Cortex of kidney (tissue), 1 donor: Measurements from ENCODE around the gene KLK10.

Experiments
- DNase-seq: peaks from one replicate; lab custom pipeline; 2025; lab: John Stamatoyannopoulos, UW

KLK10 gene

GRCh38 chr19:51019544-51019925, at the start of gene KLK10:
Gene KLK10, minus strand, starts transcription at chr19:51019709. Its CDS starts 579 bp downstream, at chr19:51019130.
- DNase-seq: no peak

- no peak for DNase-seq
Observed at GRCh38 chr19:51066393-51067186, 47.1 kb upstream of the KLK10 start.

- DNase-seq: no peak
Observed at GRCh38 chr19:51065221-51065960, 45.9 kb upstream of the KLK10 start.

GRCh38 chr19:51064534-51065220, 45.2 kb upstream of the KLK10 start, which contains the start of gene KLK13:
Gene KLK13, minus strand, starts transcription at chr19:51065092. Its CDS starts 25 bp downstream, at chr19:51065067.
- no peak for DNase-seq

GRCh38 chr19:51063664-51064063, 44.2 kb upstream of the KLK10 start:
- DNase-seq: no peak

GRCh38 chr19:51060973-51061372, 41.5 kb upstream of the KLK10 start:
- DNase-seq: no peak

- DNase-seq: no peak
Observed at GRCh38 chr19:51060336-51060735, 40.8 kb upstream of the KLK10 start.

GRCh38 chr19:51059715-51060114, 40.2 kb upstream of the KLK10 start:
- no peak for DNase-seq

GRCh38 chr19:51055866-51056265, 36.4 kb upstream of the KLK10 start:
- no peak for DNase-seq

- no peak for DNase-seq
Observed at GRCh38 chr19:51047031-51047335, 27.5 kb upstream of the KLK10 start.

- DNase-seq: no peak
Observed at GRCh38 chr19:51044327-51044726, 24.8 kb upstream of the KLK10 start.

- DNase-seq: no peak
Observed at GRCh38 chr19:51043497-51043896, 24.0 kb upstream of the KLK10 start.

GRCh38 chr19:51040151-51040550, 20.6 kb upstream of the KLK10 start:
- no peak for DNase-seq

GRCh38 chr19:51036519-51036918, 17.0 kb upstream of the KLK10 start:
- DNase-seq: no peak

GRCh38 chr19:51034704-51035103, 15.2 kb upstream of the KLK10 start, which contains the start of gene KLK12:
Gene KLK12, minus strand, starts transcription at chr19:51035002. Its CDS starts 381 bp downstream, at chr19:51034621.
- DNase-seq: no peak

GRCh38 chr19:51031880-51032225, 12.3 kb upstream of the KLK10 start:
- DNase-seq: no peak

GRCh38 chr19:51031220-51031879, 11.8 kb upstream of the KLK10 start:
- no peak for DNase-seq

GRCh38 chr19:51030631-51031030, 11.1 kb upstream of the KLK10 start:
- DNase-seq: no peak

GRCh38 chr19:51029718-51030117, 10.2 kb upstream of the KLK10 start:
- DNase-seq: no peak

- no peak for DNase-seq
Observed at GRCh38 chr19:51027873-51028272, 8.4 kb upstream of the KLK10 start.

GRCh38 chr19:51027126-51027806, 7.8 kb upstream of the KLK10 start:
- DNase-seq: no peak

GRCh38 chr19:51026554-51026831, 7.0 kb upstream of the KLK10 start, which contains the start of gene KLK11:
Gene KLK11, minus strand, starts transcription at chr19:51026616. Its CDS starts 985 bp downstream, at chr19:51025631.
- no peak for DNase-seq
